ENCODE results near the gene TBXA2R. TPM values are rescaled to one million over a fixed set of nuclear protein-coding genes. Genes with fewer than 3 reads are reported as not detected.

TBXA2R gene
- total RNA-seq, 1 donor from 2014 or later = not detected

- DNase-seq = no peak
- Mint-ChIP-seq H3K4me1 (ENCODE audit: low read depth, unreplicated experiment) (peaks cover 8% of the 10 kb centered on the region), H3K27ac (ENCODE audit: unreplicated experiment) (no peak overlapping the region), H3K9me3 (ENCODE audit: unreplicated experiment) (peaks cover 9% of the 10 kb centered on the region), H3K4me3 (ENCODE audit: unreplicated experiment) (no peak overlapping the region), H3K36me3 (ENCODE audit: unreplicated experiment) (no peaks in the 10 kb centered on the region), H3K27me3 (ENCODE audit: unreplicated experiment) (peaks cover 8% of the 10 kb centered on the region)
- TF ChIP-seq CTCF (IDR thresholded peaks at IDR 0.05; ENCODE audit: partially characterized antibody, unreplicated experiment) = no peak
These were observed 17.0 kb upstream of the TBXA2R start for GRCh38 chr19:3623716-3624115.

- no peak overlapping the region for H3K4me3 Mint-ChIP-seq (ENCODE audit: unreplicated experiment)
- no peak for DNase-seq
- H3K27ac Mint-ChIP-seq (ENCODE audit: unreplicated experiment) = no peak overlapping the region
- no peaks in the 10 kb centered on the region for H3K36me3 Mint-ChIP-seq (ENCODE audit: unreplicated experiment)
- H3K9me3 Mint-ChIP-seq (ENCODE audit: unreplicated experiment) = peaks cover 8% of the 10 kb centered on the region
- TF ChIP-seq CTCF (IDR thresholded peaks at IDR 0.05; ENCODE audit: partially characterized antibody, unreplicated experiment) = no peak
- peaks cover 8% of the 10 kb centered on the region for H3K4me1 Mint-ChIP-seq (ENCODE audit: low read depth, unreplicated experiment)
- H3K27me3 Mint-ChIP-seq (ENCODE audit: unreplicated experiment) = peaks cover 8% of the 10 kb centered on the region
These were observed 15.5 kb upstream of the TBXA2R start for GRCh38 chr19:3622224-3622623.

- no peak for DNase-seq
- Mint-ChIP-seq H3K9me3 (ENCODE audit: unreplicated experiment) (peaks cover 5% of the 10 kb centered on the region), H3K36me3 (ENCODE audit: unreplicated experiment) (no peaks in the 10 kb centered on the region), H3K4me1 (ENCODE audit: low read depth, unreplicated experiment) (peaks cover 8% of the 10 kb centered on the region), H3K27me3 (ENCODE audit: unreplicated experiment) (peaks cover 5% of the 10 kb centered on the region), H3K4me3 (ENCODE audit: unreplicated experiment) (no peak overlapping the region), H3K27ac (ENCODE audit: unreplicated experiment) (no peak overlapping the region)
- TF ChIP-seq CTCF (IDR thresholded peaks at IDR 0.05; ENCODE audit: partially characterized antibody, unreplicated experiment) = no peak
These were observed 15.0 kb upstream of the TBXA2R start for GRCh38 chr19:3621689-3622088.

- Mint-ChIP-seq H3K4me1 (ENCODE audit: low read depth, unreplicated experiment) (peaks cover 7% of the 10 kb centered on the region), H3K4me3 (ENCODE audit: unreplicated experiment) (no peak overlapping the region), H3K9me3 (ENCODE audit: unreplicated experiment) (peaks cover 4% of the 10 kb centered on the region), H3K27me3 (ENCODE audit: unreplicated experiment) (peaks cover 6% of the 10 kb centered on the region), H3K27ac (ENCODE audit: unreplicated experiment) (no peak overlapping the region), H3K36me3 (ENCODE audit: unreplicated experiment) (no peaks in the 10 kb centered on the region)
- DNase-seq = no peak
- TF ChIP-seq CTCF (IDR thresholded peaks at IDR 0.05; ENCODE audit: partially characterized antibody, unreplicated experiment) = no peak
These were observed 14.3 kb upstream of the TBXA2R start for GRCh38 chr19:3620817-3621547.

GRCh38 chr19:3620145-3620816 is 13.6 kb upstream of the TBXA2R start:
- no peaks in the 10 kb centered on the region for H3K36me3 Mint-ChIP-seq (ENCODE audit: unreplicated experiment)
- no peak overlapping the region for H3K27ac Mint-ChIP-seq (ENCODE audit: unreplicated experiment)
- no peak for DNase-seq
- peaks cover 3% of the 10 kb centered on the region for H3K27me3 Mint-ChIP-seq (ENCODE audit: unreplicated experiment)
- H3K4me3 Mint-ChIP-seq (ENCODE audit: unreplicated experiment) = no peak overlapping the region
- H3K4me1 Mint-ChIP-seq (ENCODE audit: low read depth, unreplicated experiment) = peaks cover 5% of the 10 kb centered on the region
- peaks cover 2% of the 10 kb centered on the region for H3K9me3 Mint-ChIP-seq (ENCODE audit: unreplicated experiment)
- no peak for TF ChIP-seq CTCF (IDR thresholded peaks at IDR 0.05; ENCODE audit: partially characterized antibody, unreplicated experiment)
